Mesodermal cell (in vitro differentiated cells): ENCODE measurements around the gene ANKRD36C.
"Not testable (repeated sequence)": the region's sequence is repeated elsewhere in the genome, so short reads cannot be mapped to it uniquely, and the experiment has no call there.

Experiments
- H3K27ac ChIP-seq: 2 replicates; pipeline ENCODE4 v1.7.0; 2013; ENCODE audit warnings: mild to moderate bottlenecking, low read depth, low read length, moderate library complexity; ENCODE audit not compliant: severe bottlenecking
- H3K36me3 ChIP-seq: 2 replicates; pipeline ENCODE4 v1.7.1; 2013; ENCODE audit warnings: mild to moderate bottlenecking, low read length, moderate library complexity; ENCODE audit not compliant: control insufficient read depth, insufficient read depth
- H3K4me1 ChIP-seq: one replicate; pipeline ENCODE4 v1.7.1; 2013; ENCODE audit warnings: mild to moderate bottlenecking, low read length; ENCODE audit not compliant: insufficient read depth, control insufficient read depth, poor library complexity, severe bottlenecking
- H3K4me3 ChIP-seq: 2 replicates; pipeline ENCODE4 v1.7.0; 2013; ENCODE audit warnings: low read length, control low read depth, mild to moderate bottlenecking; ENCODE audit not compliant: insufficient read depth, poor library complexity, severe bottlenecking; ENCODE audit errors: extremely low read depth
- H3K9me3 ChIP-seq: 2 replicates; pipeline ENCODE4 v1.7.1; 2013; ENCODE audit warnings: mild to moderate bottlenecking, low read length, moderate library complexity; ENCODE audit not compliant: control insufficient read depth
- WGBS, 2 experiments: methylation state at CpG; one replicate each; pipeline ENCODE4 v1.1.5; 2013; ENCODE audit warnings: missing lambda C conversion rate in 2 of 2; ENCODE audit not compliant: insufficient coverage in 2 of 2; 5-methylcytosine and 5-hydroxymethylcytosine counted together

ANKRD36C gene

DNA sequence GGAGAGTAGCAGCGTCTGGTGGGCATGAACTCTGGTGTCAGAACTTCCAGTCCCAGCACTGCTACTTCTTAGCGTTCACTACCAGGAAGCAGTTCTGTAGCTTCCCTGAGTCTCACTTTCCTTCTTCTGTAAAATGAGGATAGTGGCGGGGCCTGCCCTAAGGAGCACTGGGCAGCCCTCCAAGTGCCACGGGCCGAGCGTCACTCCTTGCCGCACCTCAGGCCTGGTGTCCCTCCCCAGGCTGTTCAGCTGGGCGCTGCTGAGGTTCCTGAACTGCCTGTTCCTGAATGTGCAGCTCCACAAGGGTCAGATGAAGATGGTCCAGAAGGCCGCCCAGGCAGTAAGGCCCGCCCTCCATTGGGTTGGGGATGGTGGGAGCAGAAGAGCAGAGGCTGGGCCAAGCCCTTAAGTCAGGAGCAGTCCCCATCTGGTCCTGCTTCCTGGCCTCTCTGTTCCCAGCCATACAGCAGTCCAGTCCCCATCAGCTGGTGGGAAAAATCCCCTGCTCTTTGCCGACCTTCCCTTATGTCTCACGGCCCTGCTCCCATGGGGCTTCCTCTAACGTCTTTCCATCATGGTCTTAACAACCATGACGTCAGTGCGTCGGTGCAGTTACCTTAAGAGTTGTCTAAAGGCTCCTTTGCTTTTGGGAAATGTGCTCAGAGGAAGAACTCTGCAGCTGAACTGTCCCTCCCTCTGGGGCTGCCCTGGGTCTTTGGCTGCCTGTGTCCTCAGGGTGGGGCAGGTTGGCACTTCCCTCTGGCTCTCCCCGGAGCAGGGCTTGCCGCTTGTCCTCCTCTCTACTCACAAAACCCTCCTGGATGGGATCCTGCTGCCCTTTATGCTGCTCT, 195.2 kb downstream of the ANKRD36C start:
- H3K36me3 ChIP-seq, H3K9me3 ChIP-seq, H3K27ac ChIP-seq, H3K4me1 ChIP-seq, H3K4me3 ChIP-seq: not testable (repeated sequence)
- no CpG with 5 or more reads among the region's 18 CpGs for WGBS, 2 experiments

DNA sequence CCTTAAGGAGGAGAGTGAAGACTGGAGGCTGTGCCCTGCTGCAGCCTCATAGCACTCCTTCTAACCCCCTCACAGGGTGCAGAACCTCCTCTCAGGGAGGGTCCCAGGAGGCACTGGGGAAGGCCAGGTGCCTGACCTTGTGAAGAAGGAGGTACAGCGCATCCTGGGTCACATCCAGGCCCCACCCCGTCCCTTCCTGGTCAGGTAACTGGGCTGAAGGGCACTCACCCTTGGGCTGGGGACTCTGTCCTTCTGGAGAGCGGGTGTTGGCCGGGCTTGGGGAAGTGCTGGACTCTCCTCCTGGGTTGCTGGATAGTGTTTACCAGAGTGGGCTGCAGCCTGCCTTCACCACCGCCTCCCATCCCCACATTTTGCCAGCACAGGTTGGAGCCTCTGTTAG, 197.7 kb downstream of the ANKRD36C start:
- not testable (repeated sequence) for H3K4me1 ChIP-seq, H3K9me3 ChIP-seq, H3K4me3 ChIP-seq, H3K36me3 ChIP-seq, H3K27ac ChIP-seq
- WGBS, 2 experiments, result no CpG with 5 or more reads among the region's 5 CpGs

- H3K4me3 ChIP-seq, H3K36me3 ChIP-seq, H3K4me1 ChIP-seq, H3K9me3 ChIP-seq, H3K27ac ChIP-seq: not testable (repeated sequence)
- no CpG with 5 or more reads among the region's 9 CpGs for WGBS, 2 experiments
Measured at GRCh38 chr2:95790180-95790579, 201.4 kb downstream of the ANKRD36C start.

DNA sequence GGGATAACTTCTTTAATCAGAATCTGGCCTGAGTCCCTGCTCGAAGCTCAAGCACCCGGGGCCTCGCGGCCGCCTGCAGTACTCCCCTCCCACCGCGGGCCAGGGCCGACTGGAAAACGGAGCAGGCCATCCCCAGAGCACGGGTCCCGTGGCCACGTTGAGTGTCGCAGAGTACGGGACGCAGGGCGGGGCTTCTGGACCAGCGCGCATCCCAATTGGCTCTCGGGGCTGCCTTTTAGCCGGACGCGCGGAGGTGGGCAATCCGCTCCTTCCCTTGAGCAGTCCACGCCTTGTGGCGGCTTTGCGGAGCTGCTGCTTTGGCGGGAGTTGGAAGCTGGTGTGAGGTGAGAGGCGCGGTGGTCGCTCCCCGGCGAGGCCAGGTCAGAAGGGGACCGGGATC, 202.2 kb downstream of the ANKRD36C start:
- WGBS, 2 experiments, result no CpG with 5 or more reads among the region's 34 CpGs
- H3K36me3 ChIP-seq, H3K4me3 ChIP-seq, H3K9me3 ChIP-seq, H3K27ac ChIP-seq, H3K4me1 ChIP-seq: not testable (repeated sequence)

DNA sequence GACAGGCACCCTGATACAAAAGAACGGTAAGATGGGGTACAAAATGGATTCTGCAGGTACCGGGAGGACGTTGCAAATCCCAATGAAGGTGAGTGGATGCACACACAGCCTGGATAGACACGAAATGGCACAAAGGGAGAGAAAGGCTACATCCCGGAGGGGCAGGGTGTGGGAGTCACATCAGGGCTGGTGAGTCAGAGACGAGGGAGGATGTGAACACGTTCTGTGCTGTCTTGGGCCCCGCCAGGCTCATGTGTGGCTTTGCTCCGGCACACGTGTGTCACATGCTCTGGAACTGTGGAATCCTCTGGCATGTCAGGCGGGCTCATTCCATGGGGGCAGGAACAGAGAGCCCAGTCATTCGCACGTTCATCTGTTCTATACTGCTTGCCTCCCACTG, 203.0 kb downstream of the ANKRD36C start:
- H3K9me3 ChIP-seq, H3K36me3 ChIP-seq, H3K4me3 ChIP-seq, H3K27ac ChIP-seq, H3K4me1 ChIP-seq: not testable (repeated sequence)
- no CpG with 5 or more reads among the region's 13 CpGs for WGBS, 2 experiments
